K562 (cell line): ENCODE data around the gene EPO. TPM values are rescaled to one million over a fixed set of nuclear protein-coding genes. Genes with fewer than 3 reads are reported as not detected.

ENCODE experiments used
- FUS ChIP-seq: fragments of 200-400 bp; formaldehyde crosslinking; optimal IDR thresholded peaks from 2 replicates; pipeline ENCODE3; 2017; ENCODE audit warnings: low read depth, low read length
- HNRNPL ChIP-seq: fragments of 200-400 bp; formaldehyde crosslinking; IDR thresholded peaks from 2 replicates; pipeline ENCODE4 v1.6.1; 2017; ENCODE audit warnings: low read depth, mild to moderate bottlenecking, low read length
- ILK ChIP-seq: fragments of 450-650 bp; IDR thresholded peaks from 2 replicates; pipeline ENCODE4 v1.6.1; 2016; ENCODE audit warnings: missing genetic modification characterization, low read depth, mild to moderate bottlenecking, missing compliant biosample characterization, moderate library complexity, borderline replicate concordance
- MTA3 ChIP-seq: fragments of 450-650 bp; formaldehyde crosslinking; IDR thresholded peaks from 2 replicates; pipeline ENCODE4 v1.6.1; 2017; ENCODE audit warnings: mild to moderate bottlenecking, borderline replicate concordance
- MXI1 ChIP-seq: IDR thresholded peaks from 2 replicates; pipeline ENCODE4 v1.6.1; 2011; ENCODE audit warnings: low read depth, mild to moderate bottlenecking, improper control_type of control experiment, low read length
- RHOXF2B ChIP-seq: fragments of 250-450 bp; sonication (Bioruptor Pico); conservative IDR thresholded peaks from 2 replicates; pipeline ENCODE4 v1.5.1; 2021
- SRSF9 ChIP-seq: fragments of 200-400 bp; formaldehyde crosslinking; IDR thresholded peaks from 2 replicates; pipeline ENCODE4 v1.6.1; 2017; ENCODE audit warnings: low read depth, low read length, borderline replicate concordance
- TAF9B ChIP-seq: fragments of 450-650 bp; IDR thresholded peaks from 2 replicates; pipeline ENCODE4 v1.6.1; 2018; ENCODE audit warnings: mild to moderate bottlenecking; ENCODE audit not compliant: partially characterized antibody
- TCF3 ChIP-seq: sonication (generic); formaldehyde crosslinking; IDR thresholded peaks from 2 replicates; pipeline ENCODE4 v1.4.0; 2020; ENCODE audit warnings: mild to moderate bottlenecking, missing genetic modification reagents
- ZNF165 ChIP-seq: fragments of 250-450 bp; sonication (Bioruptor Pico); IDR thresholded peaks from 2 replicates; pipeline ENCODE4 v1.4.0; 2020; ENCODE audit warnings: borderline replicate concordance
- ZNF384 ChIP-seq: IDR thresholded peaks from 2 replicates; pipeline ENCODE4 v1.6.1; 2012; ENCODE audit warnings: low read depth, low read length, improper control_type of control experiment
- polyA plus RNA-seq, 8 experiments: library from polyadenylated mRNA; depleted of rRNA in 4 of 8; stranded (reverse) in 5 of 8; unstranded in 3 of 8; fragments of >200 nt; fragmentation: Nextera tagmentation in 2 of 8; fragmentation: Illumina TruSeq in 1 of 8; extraction: Ambion mirVana in 2 of 8; extraction: Trizol in 1 of 8; gene quantifications; 2 replicates each; pipeline versions ENCODE4 v1.2.1 to v1.2.3, GENCODE V29; 2011 to 2014; ENCODE audit warnings: inconsistent platforms in 1 of 8, missing spikeins in 1 of 8
- total RNA-seq, 7 experiments: library from RNA; depleted of rRNA in 6 of 7; stranded (reverse); fragments of >200 nt in 6 of 7; fragmentation: Illumina TruSeq in 2 of 7; extraction: Trizol in 2 of 7; gene quantifications; 2 replicates each; pipeline versions ENCODE4 v1.2.1 to v1.2.3, GENCODE V29; 2011 to 2021; ENCODE audit warnings: low replicate concordance in 1 of 7
- TF ChIP-seq, protein P1 (sequence below), 2 experiments: fragments of 450-650 bp in 1 of 2; sonication (generic) in 1 of 2; formaldehyde crosslinking in 1 of 2; IDR thresholded peaks in 1 of 2; conservative IDR thresholded peaks in 1 of 2; 2 replicates each; pipeline versions ENCODE4 v1.6.1 to v1.8.1; 2016 to 2023; ENCODE audit warnings: mild to moderate bottlenecking in 2 of 2, moderate library complexity in 2 of 2, inconsistent platforms in 1 of 2, missing genetic modification reagents in 1 of 2
- TF ChIP-seq, protein P2 (sequence below): fragments of 450-650 bp; IDR thresholded peaks from 2 replicates; pipeline ENCODE4 v1.6.1; 2017; ENCODE audit warnings: antibody characterized with exemption, mild to moderate bottlenecking
- TF ChIP-seq, protein P3 (sequence below): sonication (generic); formaldehyde crosslinking; IDR thresholded peaks from 2 replicates; pipeline ENCODE4 v1.8.1; 2022; ENCODE audit warnings: missing genetic modification reagents
- TF ChIP-seq, protein P4 (sequence below): fragments of 450-650 bp; formaldehyde crosslinking; IDR thresholded peaks from 2 replicates; pipeline ENCODE4 v1.4.0; 2020; ENCODE audit warnings: mild to moderate bottlenecking, mixed read lengths
- TF ChIP-seq, protein P5 (sequence below): sonication (generic); formaldehyde crosslinking; IDR thresholded peaks from 2 replicates; pipeline ENCODE4 v1.8.0; 2022; ENCODE audit warnings: missing genetic modification reagents, mild to moderate bottlenecking, borderline replicate concordance

Gene EPO
- total and polyA plus RNA-seq, 9 of the 15 experiments (the other 6 are each of a cell fraction or from before 2014, with no cell fraction given): 0.06 to 0.41 (median 0.07) TPM; not detected in 6

DNA sequence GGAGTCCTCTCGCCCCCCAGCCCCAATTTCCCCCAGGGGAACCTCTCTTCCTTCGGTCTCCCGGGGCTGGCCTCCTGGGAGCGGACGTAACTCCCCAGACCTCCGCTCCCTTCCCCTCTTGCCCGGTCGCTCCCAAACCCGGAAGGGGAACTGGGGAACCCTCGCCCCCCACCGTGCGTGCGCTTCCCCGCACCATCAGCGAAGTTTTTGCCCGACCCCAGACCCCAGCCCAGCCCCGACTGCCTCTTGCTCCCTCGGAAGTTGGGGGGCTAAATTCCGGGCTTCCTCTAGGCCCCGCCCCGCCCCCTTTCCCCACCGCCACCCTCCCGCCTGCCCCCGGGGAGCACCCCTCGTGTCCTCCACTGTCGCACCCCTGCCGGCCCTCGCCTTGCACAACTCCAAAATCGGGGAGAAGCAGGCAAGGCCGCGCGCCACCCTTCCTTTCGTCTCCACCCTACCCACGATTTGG, 46.3 kb upstream of the EPO start (continued):
- TF ChIP-seq, protein P1, sequence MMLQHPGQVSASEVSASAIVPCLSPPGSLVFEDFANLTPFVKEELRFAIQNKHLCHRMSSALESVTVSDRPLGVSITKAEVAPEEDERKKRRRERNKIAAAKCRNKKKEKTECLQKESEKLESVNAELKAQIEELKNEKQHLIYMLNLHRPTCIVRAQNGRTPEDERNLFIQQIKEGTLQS (IDR thresholded peaks at IDR 0.05): no peak
- TF ChIP-seq, protein P1 (CRISPR knock-in tag; conservative IDR thresholded peaks at IDR 0.05): no peak
- TF ChIP-seq, protein P2, sequence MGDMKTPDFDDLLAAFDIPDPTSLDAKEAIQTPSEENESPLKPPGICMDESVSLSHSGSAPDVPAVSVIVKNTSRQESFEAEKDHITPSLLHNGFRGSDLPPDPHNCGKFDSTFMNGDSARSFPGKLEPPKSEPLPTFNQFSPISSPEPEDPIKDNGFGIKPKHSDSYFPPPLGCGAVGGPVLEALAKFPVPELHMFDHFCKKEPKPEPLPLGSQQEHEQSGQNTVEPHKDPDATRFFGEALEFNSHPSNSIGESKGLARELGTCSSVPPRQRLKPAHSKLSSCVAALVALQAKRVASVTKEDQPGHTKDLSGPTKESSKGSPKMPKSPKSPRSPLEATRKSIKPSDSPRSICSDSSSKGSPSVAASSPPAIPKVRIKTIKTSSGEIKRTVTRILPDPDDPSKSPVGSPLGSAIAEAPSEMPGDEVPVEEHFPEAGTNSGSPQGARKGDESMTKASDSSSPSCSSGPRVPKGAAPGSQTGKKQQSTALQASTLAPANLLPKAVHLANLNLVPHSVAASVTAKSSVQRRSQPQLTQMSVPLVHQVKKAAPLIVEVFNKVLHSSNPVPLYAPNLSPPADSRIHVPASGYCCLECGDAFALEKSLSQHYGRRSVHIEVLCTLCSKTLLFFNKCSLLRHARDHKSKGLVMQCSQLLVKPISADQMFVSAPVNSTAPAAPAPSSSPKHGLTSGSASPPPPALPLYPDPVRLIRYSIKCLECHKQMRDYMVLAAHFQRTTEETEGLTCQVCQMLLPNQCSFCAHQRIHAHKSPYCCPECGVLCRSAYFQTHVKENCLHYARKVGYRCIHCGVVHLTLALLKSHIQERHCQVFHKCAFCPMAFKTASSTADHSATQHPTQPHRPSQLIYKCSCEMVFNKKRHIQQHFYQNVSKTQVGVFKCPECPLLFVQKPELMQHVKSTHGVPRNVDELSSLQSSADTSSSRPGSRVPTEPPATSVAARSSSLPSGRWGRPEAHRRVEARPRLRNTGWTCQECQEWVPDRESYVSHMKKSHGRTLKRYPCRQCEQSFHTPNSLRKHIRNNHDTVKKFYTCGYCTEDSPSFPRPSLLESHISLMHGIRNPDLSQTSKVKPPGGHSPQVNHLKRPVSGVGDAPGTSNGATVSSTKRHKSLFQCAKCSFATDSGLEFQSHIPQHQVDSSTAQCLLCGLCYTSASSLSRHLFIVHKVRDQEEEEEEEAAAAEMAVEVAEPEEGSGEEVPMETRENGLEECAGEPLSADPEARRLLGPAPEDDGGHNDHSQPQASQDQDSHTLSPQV: no peak
- TF ChIP-seq, protein P3, sequence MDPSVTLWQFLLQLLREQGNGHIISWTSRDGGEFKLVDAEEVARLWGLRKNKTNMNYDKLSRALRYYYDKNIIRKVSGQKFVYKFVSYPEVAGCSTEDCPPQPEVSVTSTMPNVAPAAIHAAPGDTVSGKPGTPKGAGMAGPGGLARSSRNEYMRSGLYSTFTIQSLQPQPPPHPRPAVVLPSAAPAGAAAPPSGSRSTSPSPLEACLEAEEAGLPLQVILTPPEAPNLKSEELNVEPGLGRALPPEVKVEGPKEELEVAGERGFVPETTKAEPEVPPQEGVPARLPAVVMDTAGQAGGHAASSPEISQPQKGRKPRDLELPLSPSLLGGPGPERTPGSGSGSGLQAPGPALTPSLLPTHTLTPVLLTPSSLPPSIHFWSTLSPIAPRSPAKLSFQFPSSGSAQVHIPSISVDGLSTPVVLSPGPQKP (CRISPR knock-in tag): no peak
- TF ChIP-seq, protein P4, sequence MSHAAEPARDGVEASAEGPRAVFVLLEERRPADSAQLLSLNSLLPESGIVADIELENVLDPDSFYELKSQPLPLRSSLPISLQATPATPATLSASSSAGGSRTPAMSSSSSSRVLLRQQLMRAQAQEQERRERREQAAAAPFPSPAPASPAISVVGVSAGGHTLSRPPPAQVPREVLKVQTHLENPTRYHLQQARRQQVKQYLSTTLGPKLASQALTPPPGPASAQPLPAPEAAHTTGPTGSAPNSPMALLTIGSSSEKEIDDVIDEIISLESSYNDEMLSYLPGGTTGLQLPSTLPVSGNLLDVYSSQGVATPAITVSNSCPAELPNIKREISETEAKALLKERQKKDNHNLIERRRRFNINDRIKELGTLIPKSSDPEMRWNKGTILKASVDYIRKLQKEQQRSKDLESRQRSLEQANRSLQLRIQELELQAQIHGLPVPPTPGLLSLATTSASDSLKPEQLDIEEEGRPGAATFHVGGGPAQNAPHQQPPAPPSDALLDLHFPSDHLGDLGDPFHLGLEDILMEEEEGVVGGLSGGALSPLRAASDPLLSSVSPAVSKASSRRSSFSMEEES: no peak
- TF ChIP-seq TCF3 (no peak), RHOXF2B (CRISPR knock-in tag) (no peak), MXI1 (no peak), FUS (no peak), MTA3 (no peak), SRSF9 (no peak), ILK (tag) (no peak), TAF9B (no peak), ZNF165 (CRISPR knock-in tag) (no peak), ZNF384 (no peak), HNRNPL (no peak)
- TF ChIP-seq, protein P5, sequence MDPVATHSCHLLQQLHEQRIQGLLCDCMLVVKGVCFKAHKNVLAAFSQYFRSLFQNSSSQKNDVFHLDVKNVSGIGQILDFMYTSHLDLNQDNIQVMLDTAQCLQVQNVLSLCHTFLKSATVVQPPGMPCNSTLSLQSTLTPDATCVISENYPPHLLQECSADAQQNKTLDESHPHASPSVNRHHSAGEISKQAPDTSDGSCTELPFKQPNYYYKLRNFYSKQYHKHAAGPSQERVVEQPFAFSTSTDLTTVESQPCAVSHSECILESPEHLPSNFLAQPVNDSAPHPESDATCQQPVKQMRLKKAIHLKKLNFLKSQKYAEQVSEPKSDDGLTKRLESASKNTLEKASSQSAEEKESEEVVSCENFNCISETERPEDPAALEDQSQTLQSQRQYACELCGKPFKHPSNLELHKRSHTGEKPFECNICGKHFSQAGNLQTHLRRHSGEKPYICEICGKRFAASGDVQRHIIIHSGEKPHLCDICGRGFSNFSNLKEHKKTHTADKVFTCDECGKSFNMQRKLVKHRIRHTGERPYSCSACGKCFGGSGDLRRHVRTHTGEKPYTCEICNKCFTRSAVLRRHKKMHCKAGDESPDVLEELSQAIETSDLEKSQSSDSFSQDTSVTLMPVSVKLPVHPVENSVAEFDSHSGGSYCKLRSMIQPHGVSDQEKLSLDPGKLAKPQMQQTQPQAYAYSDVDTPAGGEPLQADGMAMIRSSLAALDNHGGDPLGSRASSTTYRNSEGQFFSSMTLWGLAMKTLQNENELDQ (CRISPR knock-in tag): no peak
